Panc1 (cell line): ENCODE measurements around the gene CCDC172. TPM values are rescaled to one million over a fixed set of nuclear protein-coding genes. Genes with fewer than 3 reads are reported as not detected.

Experiments
- ATAC-seq: fragments of 200-7000 bp; cut with Tn5 transposase; 2 replicates; pipeline ENCODE4 v1.9.1; 2020; ENCODE audit warnings: mild to moderate bottlenecking, moderate library complexity
- BruUV-seq: library from RNA; stranded (reverse); fragments of 400-500 nt; replicated peaks from 2 replicates; lab custom pipeline; 2021; lab: Mats Ljungman, UMichigan
- CTCF ChIA-PET: fragments of 300-600 bp; sonication (Branson Sonifier 250); formaldehyde crosslinking; loops from one replicate; lab custom pipeline; 2022; ENCODE audit warnings: antibody characterized with exemption; lab: Charles Lee
- POLR2A ChIA-PET: fragments of 300-600 bp; sonication (Branson Sonifier 250); formaldehyde crosslinking; loops from one replicate; lab custom pipeline; 2022; ENCODE audit warnings: antibody characterized with exemption; lab: Charles Lee
- DNase-seq: peaks from one replicate; pipeline ENCODE4 v3.0.0-alpha.2; 2010; ENCODE audit warnings: low read depth, low spot score
- H3K27ac ChIP-seq: 2 replicates; pipeline ENCODE4 v1.5.1; 2011; ENCODE audit warnings: mild to moderate bottlenecking, low read length, inconsistent platforms
- H3K27me3 ChIP-seq: fragments of 200-500 bp; sonication (Bioruptor generic); 2 replicates; pipeline ENCODE4 v1.6.0; 2014; ENCODE audit warnings: low read length, inconsistent platforms; ENCODE audit not compliant: control insufficient read depth, insufficient read depth
- H3K36me3 ChIP-seq: fragments of 200-500 bp; sonication (Bioruptor generic); 2 replicates; pipeline ENCODE4 v1.5.1; 2014; ENCODE audit warnings: inconsistent platforms, mild to moderate bottlenecking, low read length, moderate library complexity; ENCODE audit not compliant: control insufficient read depth, insufficient read depth
- H3K4me1 ChIP-seq: 2 replicates; pipeline ENCODE4 v1.5.1; 2011; ENCODE audit warnings: inconsistent platforms, mild to moderate bottlenecking, low read length, moderate library complexity; ENCODE audit not compliant: control insufficient read depth, insufficient read depth
- H3K4me3 ChIP-seq, 2 experiments: 2 replicates each; pipeline ENCODE4 v1.5.1; 2011 to 2012; ENCODE audit warnings: low read depth in 2 of 2, low read length in 2 of 2, mild to moderate bottlenecking in 2 of 2, inconsistent platforms in 1 of 2, moderate library complexity in 1 of 2
- H3K9me3 ChIP-seq: fragments of 200-500 bp; sonication (Bioruptor generic); 2 replicates; pipeline ENCODE4 v1.5.1; 2014; ENCODE audit warnings: low read depth, mild to moderate bottlenecking, inconsistent platforms, low read length, moderate library complexity; ENCODE audit not compliant: control insufficient read depth, insufficient read depth
- CTCF ChIP-seq: fragments of 450-650 bp; IDR thresholded peaks from 2 replicates; pipeline ENCODE4 v1.5.1; 2017; ENCODE audit warnings: mild to moderate bottlenecking
- POLR2AphosphoS5 ChIP-seq: IDR thresholded peaks from 2 replicates; pipeline ENCODE4 v1.6.1; 2012; ENCODE audit warnings: mild to moderate bottlenecking, low read depth, low read length, moderate library complexity
- REST ChIP-seq, 2 experiments: IDR thresholded peaks; 2 replicates each; pipeline ENCODE4 v1.6.1; 2011 to 2012; ENCODE audit warnings: low read depth in 2 of 2, control low read depth in 1 of 2, low read length in 1 of 2, mild to moderate bottlenecking in 1 of 2, moderate library complexity in 1 of 2; ENCODE audit not compliant: insufficient read depth in 1 of 2
- SIN3A ChIP-seq: IDR thresholded peaks from 2 replicates; pipeline ENCODE4 v1.6.1; 2012; ENCODE audit warnings: low read depth, mild to moderate bottlenecking, low read length, moderate library complexity, borderline replicate concordance; ENCODE audit not compliant: insufficient read depth
- TCF7L2 ChIP-seq: IDR thresholded peaks from 2 replicates; pipeline ENCODE4 v1.6.1; 2011; ENCODE audit warnings: mild to moderate bottlenecking, low read depth, low read length, inconsistent platforms
- in situ Hi-C: cut with HindIII; loops from 2 replicates; pipeline ENCODE4 v1.10.0; 2016; ENCODE audit warnings: low sequenced_read_pairs, low pct_unique_long_range_greater_than_20kb
- intact Hi-C: fragments of 100-400 bp; cut with micrococcal nuclease; formaldehyde crosslinking; loops from one replicate; pipeline ENCODE4 v1.10.0; 2022; ENCODE audit not compliant: unreplicated experiment
- total RNA-seq: library from RNA; stranded (reverse); gene quantifications from one replicate; pipeline ENCODE4 v1.2.1, GENCODE V29; 2021; ENCODE audit not compliant: unreplicated experiment

The CCDC172 gene
- total RNA-seq, 1 experiment from 2014 or later: not detected

GRCh38 chr10:116421815-116422214 is 97.6 kb downstream of the CCDC172 start:
- ATAC-seq (no peak), DNase-seq (no peak)
- no peaks in the 10 kb centered on the region for H3K36me3 ChIP-seq
- ChIA-PET POLR2A (no interaction called here), CTCF (no interaction called here)
- intact Hi-C loops: no loop called here
- BruUV-seq: no TSS peak
- no peaks in the 10 kb centered on the region for H3K4me1 ChIP-seq
- in situ Hi-C loops: no loop called here
- H3K9me3 ChIP-seq: no peaks in the 10 kb centered on the region
- 0 out of 2 replicates have a peak, but pooled peaks cover 2% of the 10 kb centered on the region for H3K27me3 ChIP-seq
- no peak for TF ChIP-seq CTCF
- no peak for TF ChIP-seq REST (IDR thresholded peaks at IDR 0.05; ENCODE audit: insufficient read depth in 1 of 2, low read depth in 2 of 2, low read length in 1 of 2)
- no peak for TF ChIP-seq TCF7L2
- TF ChIP-seq SIN3A: no peak
- no peak for TF ChIP-seq POLR2AphosphoS5
- H3K4me3 ChIP-seq: no peak overlapping the region
- H3K27ac ChIP-seq: no peak overlapping the region

DNA sequence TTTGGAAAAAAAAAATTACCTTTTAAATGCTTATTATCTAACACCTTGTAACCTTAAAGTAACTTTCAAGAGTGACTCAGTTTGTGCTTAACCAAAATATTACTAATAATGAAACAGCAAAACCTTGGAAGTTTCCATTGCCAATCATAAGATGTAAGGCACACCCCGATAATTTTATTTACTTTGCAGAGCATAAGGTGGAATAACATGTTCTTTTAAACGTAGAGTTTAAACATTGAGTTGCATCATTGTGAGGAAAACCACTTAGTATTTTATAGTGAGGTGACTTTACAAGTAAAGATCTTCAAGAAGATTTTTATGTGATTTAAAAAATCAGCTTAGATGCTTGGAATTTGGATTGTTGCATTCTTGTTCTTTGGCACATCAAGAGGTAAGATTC is 103.4 kb downstream of the CCDC172 start, which contains the start of gene PNLIPRP3:
Gene PNLIPRP3, plus strand, starts transcription at position 177 of the 400 bp plus-strand sequence. Its CDS starts 166 bp downstream, at position 343.
- Histone ChIP-seq H3K36me3 (no peaks in the 10 kb centered on the region), H3K4me3 (no peak within 1 kb of the TSS), H3K27me3 (peaks cover 3% of the 10 kb centered on the region), H3K9me3 (no peaks in the 10 kb centered on the region), H3K4me1 (no peaks in the 10 kb centered on the region), H3K27ac (no peak within 1 kb of the TSS)
- POLR2A ChIA-PET: no interaction called here
- in situ Hi-C loops (no loop called here), intact Hi-C loops (no loop called here)
- BruUV-seq: no TSS peak
- TF ChIP-seq POLR2AphosphoS5: no peak
- CTCF ChIA-PET: no interaction called here
- no peak for DNase-seq
- ATAC-seq: no peak

DNA sequence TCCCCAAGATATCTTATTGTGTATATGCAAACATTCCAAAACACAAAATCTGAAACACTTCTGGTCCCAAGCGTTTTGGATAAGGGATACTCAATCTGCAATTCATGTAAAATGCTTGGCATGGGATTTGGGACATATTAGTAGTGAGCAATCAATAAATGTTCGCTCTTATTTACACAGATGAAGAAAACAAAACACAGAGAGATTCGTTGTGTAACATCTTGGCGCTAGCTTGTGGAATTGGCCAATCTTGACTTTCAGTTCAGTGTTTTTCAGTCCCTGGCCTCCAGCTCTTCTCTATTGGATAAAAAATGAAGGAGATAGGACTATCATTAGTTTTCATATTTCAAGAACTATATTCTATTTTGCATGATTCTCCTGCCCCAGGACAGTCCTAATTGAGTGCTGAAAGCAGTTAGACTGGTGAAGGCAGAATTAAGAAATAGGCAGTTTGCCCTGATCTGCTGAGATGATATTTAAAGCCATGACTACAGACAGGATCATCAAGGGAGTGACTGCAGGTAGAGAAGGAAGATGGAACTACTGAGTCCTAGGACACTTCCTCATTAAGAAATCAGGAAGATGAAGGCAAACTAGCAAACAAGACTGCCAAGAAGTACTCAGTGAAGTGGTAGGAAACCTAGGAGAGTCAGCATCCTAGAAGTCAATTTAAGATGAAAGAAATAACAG is 105.2 kb downstream of the CCDC172 start:
- Histone ChIP-seq H3K4me3 (no peak overlapping the region), H3K9me3 (no peaks in the 10 kb centered on the region), H3K4me1 (no peaks in the 10 kb centered on the region), H3K27me3 (peaks cover 3% of the 10 kb centered on the region), H3K36me3 (no peaks in the 10 kb centered on the region), H3K27ac (no peak overlapping the region)
- in situ Hi-C loops (no loop called here), intact Hi-C loops (no loop called here)
- ATAC-seq (no peak), DNase-seq (no peak)
- no peak for TF ChIP-seq REST (IDR thresholded peaks at IDR 0.05; ENCODE audit: insufficient read depth in 1 of 2, low read depth in 2 of 2, low read length in 1 of 2)
- TF ChIP-seq POLR2AphosphoS5: no peak
- TF ChIP-seq CTCF: no peak
- TF ChIP-seq TCF7L2: no peak
- TF ChIP-seq SIN3A: no peak
- no TSS peak for BruUV-seq
- ChIA-PET POLR2A (no interaction called here), CTCF (no interaction called here)
